HPDE6-E6E7 (cell line): Measurements from ENCODE around the gene MAN1A2.
"Not testable (repeated sequence)": the region's sequence is repeated elsewhere in the genome, so short reads cannot be mapped to it uniquely, and the experiment has no call there.

Experiments
- DNase-seq: peaks from one replicate; pipeline ENCODE4 v3.0.0; 2011; ENCODE audit warnings: missing footprints; ENCODE audit errors: extremely low spot score

MAN1A2 gene

DNA sequence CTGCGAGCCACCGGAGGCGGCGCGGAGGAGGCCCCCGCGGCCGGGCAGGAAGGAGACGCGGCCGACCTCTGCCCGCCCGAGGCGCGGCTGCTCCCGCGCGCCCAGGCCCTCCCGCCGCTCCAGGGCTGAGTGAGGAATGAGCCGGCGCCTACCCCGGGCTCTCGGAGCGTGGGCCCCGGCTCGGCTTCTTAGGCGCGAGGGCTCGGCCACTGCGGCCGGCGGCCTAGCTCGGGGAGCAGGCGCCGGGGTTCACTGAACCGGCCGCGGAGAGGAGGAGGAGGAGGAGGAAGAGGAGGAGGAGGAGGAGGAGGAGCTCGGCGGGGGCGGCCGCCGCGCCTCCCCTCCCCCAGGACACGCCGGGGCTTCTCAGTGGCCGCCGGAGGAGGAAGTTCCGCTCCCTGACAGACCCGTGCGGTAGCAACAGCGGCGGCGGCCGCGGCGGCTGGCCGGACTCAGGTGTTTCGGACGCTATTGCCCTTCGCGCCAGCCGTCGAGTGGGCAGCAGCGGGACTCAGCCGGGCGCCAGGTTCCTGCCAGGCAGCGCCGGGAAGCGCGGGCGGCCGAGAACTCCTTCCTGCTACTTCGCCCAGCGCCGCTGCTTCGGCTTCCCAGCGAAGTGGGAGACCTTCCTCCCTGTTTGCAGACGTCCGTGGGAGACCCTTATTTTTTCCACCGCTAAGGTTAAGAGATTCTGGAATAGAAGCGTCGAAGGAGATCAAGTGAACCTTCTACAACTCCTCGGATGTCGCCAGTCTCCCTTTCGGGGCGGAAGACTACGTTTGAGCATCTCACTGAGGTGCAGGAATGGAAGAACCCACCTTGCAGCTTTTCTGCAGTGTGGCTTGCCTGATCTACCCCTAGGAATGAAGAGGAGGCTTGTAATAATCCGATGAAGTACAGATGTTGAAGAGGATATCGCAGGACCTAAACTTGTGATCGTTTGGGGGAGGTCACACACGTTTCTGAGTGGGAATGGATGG lies at the start of gene MAN1A2:
Gene MAN1A2, plus strand, starts transcription at position 404 of the 980 bp plus-strand sequence. CDS start 735 bp downstream, outside the sequence.
- peak; percentile 49 for DNase-seq

- DNase-seq: no peak
Observed at GRCh38 chr1:117318011-117318410, 49.2 kb upstream of the MAN1A2 start.

DNA sequence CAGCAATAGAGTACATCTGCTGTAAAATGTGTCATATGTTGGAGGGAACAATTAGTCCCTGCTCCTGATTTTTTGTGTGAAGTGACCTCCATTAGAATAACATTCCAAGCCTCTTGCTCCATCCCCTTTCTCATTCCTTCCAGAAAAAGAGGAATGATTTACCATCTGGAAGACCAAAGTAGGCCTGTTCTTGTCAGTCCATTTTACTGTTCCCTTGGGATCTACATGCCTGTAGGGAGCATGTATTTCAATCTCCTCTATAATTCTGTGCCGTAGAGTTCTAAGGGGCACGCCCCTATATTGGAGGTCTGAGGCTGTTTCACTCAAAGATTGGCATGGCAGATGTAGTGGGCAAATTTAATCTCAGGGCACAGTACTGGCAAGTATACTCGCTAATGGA lies 48.8 kb upstream of the MAN1A2 start:
- no peak for DNase-seq

DNA sequence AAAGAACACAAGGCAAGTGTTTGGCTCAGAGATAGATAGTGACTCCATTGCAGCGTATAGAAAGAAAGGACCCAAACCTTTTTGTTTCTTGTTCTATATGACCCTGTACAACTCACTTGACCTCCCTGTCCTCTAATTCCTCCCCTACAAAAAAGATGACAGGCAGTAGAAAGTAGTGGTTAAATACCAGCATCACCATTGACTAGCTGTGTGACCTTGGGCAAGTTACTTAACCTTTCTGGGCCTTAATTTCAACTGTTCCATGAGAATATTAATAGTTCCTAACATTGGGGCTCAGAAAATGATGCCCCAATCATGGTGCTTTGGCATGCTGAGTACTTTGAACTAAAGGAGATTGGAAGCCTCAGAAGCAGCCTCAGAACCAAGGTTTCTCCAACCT lies 46.7 kb upstream of the MAN1A2 start:
- no peak for DNase-seq

DNA sequence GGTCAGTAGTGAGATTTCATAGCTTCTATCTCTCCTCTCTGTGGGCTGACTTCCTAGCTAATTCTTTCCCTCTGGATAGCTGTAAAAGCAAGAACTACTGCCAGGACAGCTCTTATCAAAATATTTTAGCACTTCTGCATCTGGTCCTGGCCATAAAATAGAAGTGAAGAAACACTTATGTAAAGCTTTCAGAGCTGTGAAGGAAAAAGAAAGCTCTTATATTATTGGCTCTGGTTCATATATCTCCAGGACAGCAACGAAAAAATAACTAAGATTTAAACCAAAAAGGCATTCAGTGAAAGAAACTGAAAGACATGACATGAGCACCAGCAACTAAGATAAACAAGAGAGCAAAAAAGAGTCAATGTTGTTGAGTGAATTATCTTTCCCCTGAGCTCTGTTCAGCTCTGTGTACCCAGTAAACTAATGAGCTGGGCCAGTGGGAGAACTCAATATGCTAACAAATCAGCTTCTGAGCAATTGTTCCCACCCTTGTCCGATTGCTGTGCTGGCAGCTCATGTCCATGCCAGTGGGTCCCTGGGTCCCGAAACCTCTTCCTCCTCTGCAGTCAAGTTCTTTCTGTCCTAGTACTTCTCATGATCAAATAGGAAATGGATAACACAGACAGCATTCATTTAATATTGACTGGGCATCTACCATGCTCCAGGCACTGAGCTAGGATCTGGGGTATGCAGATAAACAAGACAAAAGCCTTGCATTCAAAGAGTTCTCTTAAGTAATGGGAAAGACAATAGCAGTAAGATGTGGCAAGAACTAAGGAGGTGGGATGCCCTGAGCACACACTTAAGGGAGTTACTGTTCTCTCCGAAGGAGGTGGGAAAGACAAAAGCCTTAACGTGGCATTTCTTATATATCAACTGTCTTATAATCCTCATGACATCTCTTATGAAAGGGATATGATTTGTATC lies 45.3 kb upstream of the MAN1A2 start:
- DNase-seq: no peak

GRCh38 chr1:117324357-117324756 lies 42.9 kb upstream of the MAN1A2 start:
- DNase-seq: no peak

DNA sequence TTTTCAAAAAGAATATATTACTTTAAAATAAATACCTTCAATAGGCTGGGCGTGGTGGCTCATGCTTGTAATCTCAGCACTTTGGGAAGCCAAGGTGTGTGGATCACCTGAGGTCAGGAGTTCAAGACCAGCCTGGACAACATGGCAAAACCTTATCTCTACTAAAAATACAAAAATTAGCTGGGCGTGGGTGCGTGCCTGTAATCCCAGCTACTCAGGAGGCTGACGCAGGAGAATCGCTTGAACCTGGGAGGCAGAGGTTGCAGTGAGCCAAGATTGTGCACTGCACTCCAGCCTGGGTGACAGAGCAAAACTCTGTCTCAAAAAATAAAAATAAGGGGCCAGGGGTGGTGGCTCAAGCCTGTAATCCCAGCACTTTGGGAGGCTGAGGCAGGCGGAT lies 41.2 kb upstream of the MAN1A2 start:
- DNase-seq: not testable (repeated sequence)

- DNase-seq: no peak
Observed at GRCh38 chr1:117327011-117327410, 40.2 kb upstream of the MAN1A2 start.

- no peak for DNase-seq
Observed at GRCh38 chr1:117335376-117336086, 31.7 kb upstream of the MAN1A2 start.

- DNase-seq: no peak
Observed at GRCh38 chr1:117336088-117336817, 31.0 kb upstream of the MAN1A2 start.

GRCh38 chr1:117339866-117340700 lies 27.2 kb upstream of the MAN1A2 start:
- DNase-seq: peak; percentile 63

DNA sequence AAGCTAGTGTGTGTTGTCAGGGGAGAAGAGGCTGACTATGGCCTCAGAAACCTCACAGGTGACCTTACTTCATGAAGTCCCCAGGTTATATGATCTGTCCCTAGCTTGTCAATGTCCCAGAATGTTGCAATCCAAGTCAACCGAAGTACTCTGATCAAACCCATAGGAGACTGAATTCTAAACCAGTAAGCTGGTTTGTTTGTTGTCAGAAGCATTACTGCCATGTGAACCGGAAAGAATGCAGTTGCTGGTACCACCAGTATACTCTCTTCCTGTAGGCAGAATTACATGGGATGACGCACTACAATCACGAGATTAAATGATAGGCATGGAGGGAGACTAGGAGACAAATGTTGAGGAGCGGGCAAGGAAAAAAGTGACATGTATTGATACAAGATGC lies 26.1 kb upstream of the MAN1A2 start:
- no peak for DNase-seq

- no peak for DNase-seq
Observed at GRCh38 chr1:117342397-117342796, 24.9 kb upstream of the MAN1A2 start.

GRCh38 chr1:117346206-117346928 lies 20.9 kb upstream of the MAN1A2 start:
- no peak for DNase-seq

DNA sequence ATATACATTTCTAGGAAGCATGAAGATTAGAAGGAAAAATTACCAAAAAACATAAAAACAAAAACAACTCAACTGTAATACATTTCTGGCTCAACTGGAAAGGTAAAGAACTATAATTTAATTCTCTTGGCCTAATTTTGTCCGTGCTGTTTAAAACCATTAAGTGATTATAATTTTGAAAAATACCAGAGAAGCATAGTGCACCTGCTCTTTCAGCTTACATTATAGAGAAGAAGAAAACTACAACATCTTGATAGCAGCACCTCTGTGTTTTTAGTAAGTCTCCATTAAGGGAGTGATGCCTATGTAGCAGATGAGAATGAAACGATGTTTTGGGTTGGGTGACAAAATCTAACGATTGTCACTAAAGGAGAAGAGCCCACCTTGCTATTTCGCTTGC lies 19.3 kb upstream of the MAN1A2 start:
- no peak for DNase-seq

DNA sequence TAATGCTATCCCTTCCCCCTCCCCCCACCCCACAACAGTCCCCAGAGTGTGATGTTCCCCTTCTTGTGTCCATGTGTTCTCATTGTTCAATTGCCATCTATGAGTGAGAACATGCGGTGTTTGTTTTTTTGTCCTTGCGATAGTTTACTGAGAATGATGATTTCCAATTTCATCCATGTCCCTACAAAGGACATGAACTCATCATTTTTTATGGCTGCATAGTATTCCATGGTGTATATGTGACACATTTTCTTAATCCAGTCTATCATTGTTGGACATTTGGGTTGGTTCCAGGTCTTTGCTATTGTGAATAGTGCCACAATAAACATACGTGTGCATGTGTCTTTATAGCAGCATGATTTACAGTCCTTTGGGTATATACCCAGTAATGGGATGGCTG lies 14.6 kb upstream of the MAN1A2 start:
- DNase-seq: not testable (repeated sequence)

- not testable (repeated sequence) for DNase-seq
Observed at GRCh38 chr1:117357833-117358603, 9.2 kb upstream of the MAN1A2 start.

- not testable (repeated sequence) for DNase-seq
Observed at GRCh38 chr1:117358604-117358887, 8.7 kb upstream of the MAN1A2 start.
